Fibroblast of mammary gland (primary cell): ENCODE results near the gene ACTN4.

Experiments used
- DNase-seq: peaks from one replicate; pipeline ENCODE4 v3.0.0-alpha.2; 2010; ENCODE audit warnings: low read depth
- H3K4me3 ChIP-seq: 2 replicates; pipeline ENCODE4 v1.5.1; 2011; ENCODE audit warnings: low read depth, mild to moderate bottlenecking, low read length, moderate library complexity; ENCODE audit not compliant: control insufficient read depth
- TF ChIP-seq, protein P1 (sequence below): conservative IDR thresholded peaks from 2 replicates; pipeline ENCODE4 v1.5.1; 2011; ENCODE audit warnings: low read depth, low read length, inconsistent platforms; ENCODE audit not compliant: control insufficient read depth, insufficient read depth

Gene ACTN4

DNA sequence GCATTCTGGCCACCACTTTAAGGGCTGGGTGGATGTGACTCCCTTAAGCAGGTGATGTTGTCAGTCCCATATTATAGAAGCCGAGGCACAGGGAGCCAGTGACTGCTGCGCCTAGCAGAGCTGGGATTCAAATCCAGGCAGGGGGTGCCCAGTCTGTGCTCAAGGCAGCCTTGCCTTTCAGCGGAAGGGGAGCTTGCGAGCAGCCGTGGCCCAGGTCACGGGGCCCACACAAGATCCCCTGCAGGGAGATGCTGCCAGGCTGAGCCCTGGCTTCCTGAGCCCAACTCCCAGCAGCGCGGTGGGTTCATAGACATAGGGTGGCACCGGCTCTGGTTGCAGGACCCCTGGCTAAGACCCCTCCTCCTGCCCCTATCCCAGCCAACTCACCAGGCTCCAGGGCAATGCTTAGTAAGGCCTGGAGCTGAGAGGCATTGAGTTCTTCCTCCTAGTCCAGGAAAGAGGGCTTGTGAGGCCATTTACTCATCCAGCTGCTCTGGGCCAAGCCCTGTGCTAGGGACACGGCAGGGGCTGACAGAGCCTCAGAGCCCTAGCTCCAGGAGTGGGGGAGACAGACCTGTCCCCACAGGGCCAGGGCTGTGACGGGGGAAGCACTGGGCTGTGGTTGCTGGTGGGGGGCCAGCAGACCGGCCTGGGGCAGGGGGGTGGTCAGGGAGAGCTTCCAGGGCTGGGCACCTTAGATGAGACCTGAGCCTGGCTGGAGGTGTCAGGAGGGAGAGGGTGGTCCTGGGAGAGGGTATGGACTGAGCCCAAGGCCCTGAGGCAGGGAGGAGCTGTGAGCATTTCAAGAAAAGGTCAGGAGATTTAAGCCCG, 87.2 kb downstream of the ACTN4 start:
- TF ChIP-seq, protein P1, sequence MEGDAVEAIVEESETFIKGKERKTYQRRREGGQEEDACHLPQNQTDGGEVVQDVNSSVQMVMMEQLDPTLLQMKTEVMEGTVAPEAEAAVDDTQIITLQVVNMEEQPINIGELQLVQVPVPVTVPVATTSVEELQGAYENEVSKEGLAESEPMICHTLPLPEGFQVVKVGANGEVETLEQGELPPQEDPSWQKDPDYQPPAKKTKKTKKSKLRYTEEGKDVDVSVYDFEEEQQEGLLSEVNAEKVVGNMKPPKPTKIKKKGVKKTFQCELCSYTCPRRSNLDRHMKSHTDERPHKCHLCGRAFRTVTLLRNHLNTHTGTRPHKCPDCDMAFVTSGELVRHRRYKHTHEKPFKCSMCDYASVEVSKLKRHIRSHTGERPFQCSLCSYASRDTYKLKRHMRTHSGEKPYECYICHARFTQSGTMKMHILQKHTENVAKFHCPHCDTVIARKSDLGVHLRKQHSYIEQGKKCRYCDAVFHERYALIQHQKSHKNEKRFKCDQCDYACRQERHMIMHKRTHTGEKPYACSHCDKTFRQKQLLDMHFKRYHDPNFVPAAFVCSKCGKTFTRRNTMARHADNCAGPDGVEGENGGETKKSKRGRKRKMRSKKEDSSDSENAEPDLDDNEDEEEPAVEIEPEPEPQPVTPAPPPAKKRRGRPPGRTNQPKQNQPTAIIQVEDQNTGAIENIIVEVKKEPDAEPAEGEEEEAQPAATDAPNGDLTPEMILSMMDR: no peak
- no peak for DNase-seq
- no peak overlapping the region for H3K4me3 ChIP-seq

DNA sequence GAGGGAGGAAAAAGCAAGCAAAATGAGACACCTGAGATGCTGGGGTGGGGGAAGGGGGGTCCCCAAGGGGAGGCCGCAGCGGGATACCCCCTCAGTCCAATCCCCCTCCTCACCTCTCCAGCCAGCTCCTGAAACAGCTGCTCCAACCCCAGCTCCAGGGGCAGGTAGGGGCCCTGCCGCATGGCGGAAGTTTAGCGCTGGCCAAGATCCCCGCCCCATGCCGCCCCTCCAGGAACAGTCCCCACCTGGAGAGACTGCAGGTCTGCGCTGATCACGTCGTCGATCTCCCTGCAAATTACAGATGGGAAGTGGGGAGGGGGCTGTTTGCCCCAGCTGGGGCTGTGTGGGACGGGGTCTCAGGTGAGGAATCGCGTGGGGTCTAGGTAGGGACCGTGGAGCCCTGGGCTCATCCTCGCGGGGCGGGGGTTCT, 87.8 kb downstream of the ACTN4 start:
- TF ChIP-seq, protein P1: no peak
- no peak for DNase-seq
- no peak overlapping the region for H3K4me3 ChIP-seq

DNA sequence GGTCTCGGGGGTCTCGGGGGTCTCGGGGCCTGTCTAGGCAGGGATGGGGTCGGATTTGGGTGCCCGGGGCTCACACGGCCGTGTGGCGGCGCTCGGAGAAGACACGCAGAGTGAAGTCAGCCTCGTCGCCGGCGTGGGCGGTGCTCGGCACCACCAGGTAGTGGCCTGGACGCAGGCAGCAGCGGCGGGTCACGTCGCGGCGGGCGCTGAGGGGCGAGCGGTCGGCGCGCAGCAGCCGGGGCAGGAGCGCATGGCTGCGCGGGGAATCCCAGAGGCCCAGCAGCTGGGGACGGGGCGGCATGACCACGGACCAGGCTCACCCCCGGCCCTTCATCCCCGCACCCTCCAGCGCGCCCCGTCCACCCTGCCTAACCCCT, 88.6 kb downstream of the ACTN4 start:
- H3K4me3 ChIP-seq: peak overlapping the region; percentile 9
- TF ChIP-seq, protein P1: no peak
- DNase-seq: peak; percentile 15

DNA sequence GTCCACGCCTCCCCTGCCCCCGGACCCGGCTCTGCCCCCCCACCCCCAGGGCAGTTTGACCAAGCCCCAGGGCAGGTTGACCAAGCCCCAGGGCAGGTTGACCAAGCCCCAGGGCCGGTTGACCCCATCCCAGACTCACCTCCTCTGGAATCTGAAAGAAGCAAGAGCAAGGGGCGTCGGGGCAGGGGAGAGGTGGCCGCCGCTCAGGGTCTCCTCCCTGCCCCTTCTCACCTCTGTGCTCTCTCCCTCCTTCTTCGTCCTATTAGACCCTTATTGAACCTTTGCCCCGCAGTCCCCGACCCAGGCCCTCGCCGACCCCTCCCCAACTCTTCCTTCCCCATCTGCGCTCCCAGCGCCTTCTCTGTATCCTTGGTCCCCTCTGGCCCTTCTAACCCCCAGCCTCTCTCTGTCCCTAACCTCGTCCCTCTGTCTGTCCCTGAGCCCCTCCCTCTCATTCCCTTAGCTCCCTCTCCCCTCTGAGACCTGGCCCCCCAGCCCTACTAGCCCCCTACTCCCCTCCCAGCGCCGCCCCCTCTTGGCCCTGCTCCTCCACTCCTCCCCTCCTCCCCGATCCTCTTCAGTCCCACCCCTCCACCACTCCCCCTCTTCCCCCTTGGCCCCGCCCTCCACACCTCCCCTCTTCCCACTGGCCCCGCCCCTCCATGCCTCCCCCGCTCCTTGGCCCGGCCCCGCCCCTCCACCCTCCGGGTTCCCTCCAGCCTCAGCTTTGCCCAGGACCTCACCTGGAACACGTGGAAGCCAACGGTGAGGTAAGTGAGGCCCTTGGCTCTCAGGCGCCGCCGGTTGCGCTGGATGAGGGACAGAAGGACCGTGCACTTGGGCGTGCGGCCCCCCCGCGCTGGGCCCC, 89.2 kb downstream of the ACTN4 start:
- TF ChIP-seq, protein P1: no peak
- peak; percentile 12 for DNase-seq
- no peak overlapping the region for H3K4me3 ChIP-seq

DNA sequence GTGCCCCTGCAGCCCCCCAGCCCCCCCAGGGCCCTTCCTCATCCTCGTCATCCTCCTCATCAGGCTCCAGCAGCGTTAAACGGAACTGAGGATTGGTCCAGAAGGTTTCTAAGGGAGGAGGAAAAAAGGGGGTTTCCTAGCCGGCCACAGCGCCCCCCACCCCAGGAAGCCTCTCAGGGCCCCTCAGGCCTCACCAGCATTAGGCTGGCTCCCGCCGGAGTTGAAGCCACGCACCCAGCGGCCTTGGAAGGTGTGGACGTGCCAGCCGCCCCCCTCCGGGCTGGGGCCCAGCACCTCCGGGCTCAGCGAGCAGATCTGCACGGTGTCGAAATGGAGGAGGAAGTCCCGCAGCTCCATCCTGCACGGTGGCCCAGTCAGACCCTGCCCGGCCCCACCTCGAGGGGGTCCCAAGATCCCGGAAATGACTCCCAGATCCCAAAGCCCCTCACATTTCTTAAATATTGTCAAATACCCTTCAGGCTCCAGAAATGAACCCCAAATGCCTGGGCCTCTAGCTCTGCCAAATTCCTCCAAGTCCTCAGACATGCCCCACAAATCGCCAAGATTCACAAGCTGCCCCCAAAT, 89.9 kb downstream of the ACTN4 start:
- no peak for DNase-seq
- H3K4me3 ChIP-seq: no peak overlapping the region
- TF ChIP-seq, protein P1: no peak

DNA sequence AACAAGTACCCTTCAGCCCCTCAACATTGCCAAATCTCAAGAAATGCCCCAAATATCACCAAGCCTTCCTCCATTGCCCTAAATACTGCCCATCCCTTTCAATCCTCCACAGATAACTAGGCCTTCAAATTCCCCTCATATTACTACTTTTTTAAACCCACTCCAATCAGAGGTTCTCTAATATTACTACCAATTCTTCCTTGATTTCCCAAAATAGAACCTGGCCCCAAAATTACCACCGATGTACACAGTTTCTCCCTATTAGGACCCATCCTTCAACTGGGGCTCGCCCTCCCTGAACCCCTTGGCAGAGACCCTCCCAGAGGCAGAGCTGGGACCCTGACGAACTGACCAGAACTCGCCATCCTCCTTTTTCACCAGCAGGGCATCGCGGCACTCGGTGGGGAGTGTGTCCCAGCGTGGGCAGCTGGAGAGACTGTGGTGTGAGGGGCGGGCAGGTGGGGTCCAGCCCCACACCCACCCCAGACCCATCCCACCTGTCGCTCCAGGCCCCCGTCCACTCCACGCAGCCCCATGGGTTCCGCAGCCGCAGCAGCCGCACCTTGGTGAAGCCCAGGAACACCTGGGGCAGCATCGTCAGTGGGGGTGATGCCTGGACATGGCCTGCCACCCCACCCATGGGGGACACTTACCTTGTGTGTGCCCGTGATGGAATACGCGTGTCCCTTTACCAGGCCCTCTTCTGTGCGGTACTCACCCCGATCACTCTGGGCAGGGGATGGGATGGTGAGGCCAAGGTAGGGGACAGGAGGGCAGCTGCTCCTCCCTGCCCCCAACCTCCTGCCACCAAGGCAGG, 90.7 kb downstream of the ACTN4 start:
- DNase-seq: no peak
- H3K4me3 ChIP-seq: no peak overlapping the region
- TF ChIP-seq, protein P1: no peak
